DND-41 (cell line): ENCODE measurements around the gene SDR39U1.
"Not testable (repeated sequence)": the region's sequence is repeated elsewhere in the genome, so short reads cannot be mapped to it uniquely, and the experiment has no call there.

ENCODE experiments used
- ATAC-seq: fragments of 200-7000 bp; cut with Tn5 transposase; 3 replicates; pipeline ENCODE4 v1.9.1; 2021; ENCODE audit warnings: low read depth; ENCODE audit not compliant: insufficient read depth
- DNase-seq: peaks from one replicate; pipeline ENCODE4 v3.0.0-alpha.2; 2020
- H2AFZ ChIP-seq: 2 replicates; pipeline ENCODE4 v1.6.0; 2012; ENCODE audit warnings: low read depth, low read length
- H3K27ac ChIP-seq: 2 replicates; pipeline ENCODE4 v1.5.1; 2012; ENCODE audit warnings: low read length, inconsistent platforms
- H3K27me3 ChIP-seq: fragments of 200-600 bp; sonication (generic); 2 replicates; pipeline ENCODE4 v1.6.0; 2012; ENCODE audit warnings: low read length, mild to moderate bottlenecking, inconsistent platforms; ENCODE audit not compliant: insufficient read depth, poor library complexity
- H3K36me3 ChIP-seq: 2 replicates; pipeline ENCODE4 v1.5.1; 2012; ENCODE audit warnings: low read length, inconsistent platforms; ENCODE audit not compliant: insufficient read depth
- H3K4me1 ChIP-seq: 2 replicates; pipeline ENCODE4 v1.5.1; 2012; ENCODE audit warnings: mild to moderate bottlenecking, low read length; ENCODE audit not compliant: insufficient read depth
- H3K4me2 ChIP-seq: 2 replicates; pipeline ENCODE4 v1.6.0; 2012; ENCODE audit warnings: mild to moderate bottlenecking, moderate library complexity, low read length, inconsistent platforms; ENCODE audit not compliant: insufficient read depth
- H3K4me3 ChIP-seq, 2 experiments: fragments of 200-600 bp in 1 of 2; shearing (Covaris generic) in 1 of 2; 2 replicates each; pipeline ENCODE4 v1.5.1; 2012 to 2016; ENCODE audit warnings: inconsistent platforms in 2 of 2, low read length in 2 of 2, mild to moderate bottlenecking in 2 of 2, low read depth in 1 of 2, moderate library complexity in 1 of 2
- H3K79me2 ChIP-seq: 2 replicates; pipeline ENCODE4 v1.6.0; 2012; ENCODE audit warnings: low read length, inconsistent platforms; ENCODE audit not compliant: insufficient read depth
- H3K9ac ChIP-seq: 2 replicates; pipeline ENCODE4 v1.6.0; 2012; ENCODE audit warnings: low read depth, mild to moderate bottlenecking, inconsistent platforms, low read length, moderate library complexity
- H3K9me3 ChIP-seq: 2 replicates; pipeline ENCODE4 v1.5.1; 2012; ENCODE audit warnings: low read length, moderate library complexity, mild to moderate bottlenecking, inconsistent platforms; ENCODE audit not compliant: insufficient read depth, severe bottlenecking
- H4K20me1 ChIP-seq: 2 replicates; pipeline ENCODE4 v1.6.0; 2012; ENCODE audit warnings: low read length; ENCODE audit not compliant: insufficient read depth
- CTCF ChIP-seq: IDR thresholded peaks from 2 replicates; pipeline ENCODE4 v1.5.1; 2012; ENCODE audit warnings: borderline replicate concordance, low read length, moderate library complexity, mild to moderate bottlenecking; ENCODE audit not compliant: poor library complexity, severe bottlenecking; ENCODE audit errors: extremely low read depth
- EZH2 ChIP-seq: IDR thresholded peaks from 3 replicates; pipeline ENCODE4 v1.6.1; 2012; ENCODE audit warnings: borderline replicate concordance, low read depth, mild to moderate bottlenecking, moderate library complexity, low read length, inconsistent platforms; ENCODE audit not compliant: severe bottlenecking

SDR39U1 gene

GRCh38 chr14:24481622-24482324 is 39.2 kb upstream of the SDR39U1 start:
- Histone ChIP-seq H3K36me3 (no peaks in the 10 kb centered on the region), H2AFZ (no peak overlapping the region), H4K20me1 (no peaks in the 10 kb centered on the region), H3K79me2 (no peaks in the 10 kb centered on the region), H3K9ac (no peak overlapping the region), H3K4me1 (peaks cover 6% of the 10 kb centered on the region), H3K4me2 (no peak overlapping the region), H3K9me3 (no peaks in the 10 kb centered on the region), H3K27ac (no peak overlapping the region), H3K27me3 (no peaks in the 10 kb centered on the region), H3K4me3 (no peak overlapping the region)
- peak; percentile 30 for DNase-seq
- ATAC-seq = peak; percentile 63; the same call in 2 of the 3 replicates
- TF ChIP-seq EZH2 = no peak
- peak; percentile 72 for TF ChIP-seq CTCF

GRCh38 chr14:24479999-24480398 is 37.4 kb upstream of the SDR39U1 start:
- H3K4me1 ChIP-seq, H3K79me2 ChIP-seq, H3K9ac ChIP-seq, H3K9me3 ChIP-seq, H4K20me1 ChIP-seq, H3K27me3 ChIP-seq, ATAC-seq, H3K36me3 ChIP-seq, H3K4me2 ChIP-seq, H2AFZ ChIP-seq, DNase-seq, H3K4me3 ChIP-seq, H3K27ac ChIP-seq: not testable (repeated sequence)

GRCh38 chr14:24475261-24475660 is 32.7 kb upstream of the SDR39U1 start:
- Histone ChIP-seq H3K36me3 (no peaks in the 10 kb centered on the region), H3K4me1 (no peaks in the 10 kb centered on the region), H3K27me3 (no peaks in the 10 kb centered on the region), H3K4me3 (no peak overlapping the region), H2AFZ (no peak overlapping the region), H3K27ac (no peak overlapping the region), H3K4me2 (no peak overlapping the region), H3K9ac (no peak overlapping the region), H3K79me2 (no peaks in the 10 kb centered on the region), H4K20me1 (no peaks in the 10 kb centered on the region), H3K9me3 (no peaks in the 10 kb centered on the region)
- ATAC-seq = no peak
- no peak for DNase-seq
- TF ChIP-seq CTCF (no peak), EZH2 (no peak)

- Histone ChIP-seq H3K27ac (no peak overlapping the region), H3K79me2 (no peaks in the 10 kb centered on the region), H3K4me1 (no peaks in the 10 kb centered on the region), H2AFZ (no peak overlapping the region), H3K4me3 (no peak overlapping the region), H4K20me1 (no peaks in the 10 kb centered on the region), H3K4me2 (no peak overlapping the region), H3K27me3 (no peaks in the 10 kb centered on the region), H3K9ac (no peak overlapping the region), H3K36me3 (no peaks in the 10 kb centered on the region), H3K9me3 (no peaks in the 10 kb centered on the region)
- DNase-seq (no peak), ATAC-seq (no peak)
- no peak for TF ChIP-seq CTCF
- no peak for TF ChIP-seq EZH2
These were observed 30.6 kb upstream of the SDR39U1 start for GRCh38 chr14:24473211-24473610.

GRCh38 chr14:24470450-24470849 is 27.9 kb upstream of the SDR39U1 start:
- not testable (repeated sequence) for H3K4me2 ChIP-seq, DNase-seq, H3K79me2 ChIP-seq, H3K9me3 ChIP-seq, H3K4me1 ChIP-seq, H3K27ac ChIP-seq, H3K9ac ChIP-seq, H3K4me3 ChIP-seq, H3K27me3 ChIP-seq, H4K20me1 ChIP-seq, H3K36me3 ChIP-seq, H2AFZ ChIP-seq, ATAC-seq
